NB4 (cell line): ENCODE data around the gene TSPAN15.
"Not testable (repeated sequence)": the region's sequence is repeated elsewhere in the genome, so short reads cannot be mapped to it uniquely, and the experiment has no call there.

ENCODE experiments used
- DNase-seq: peaks from one replicate; pipeline ENCODE4 v3.0.0; 2010; ENCODE audit warnings: low read depth
- H3K4me3 ChIP-seq: one replicate; pipeline ENCODE4 v1.5.1; 2011; ENCODE audit warnings: mild to moderate bottlenecking, low read depth, low read length, moderate library complexity
- MYC ChIP-seq: IDR thresholded peaks from 2 replicates; pipeline ENCODE4 v1.6.1; 2011; ENCODE audit warnings: low read depth, low read length
- POLR2A ChIP-seq: IDR thresholded peaks from 2 replicates; pipeline ENCODE4 v1.6.1; 2011; ENCODE audit warnings: mild to moderate bottlenecking; ENCODE audit not compliant: insufficient read length; ENCODE audit errors: extremely low read depth
- TF ChIP-seq, protein P1 (sequence below): IDR thresholded peaks from 2 replicates; pipeline ENCODE4 v1.6.1; 2011; ENCODE audit warnings: low read depth, low read length
- TF ChIP-seq, protein P2 (sequence below): IDR thresholded peaks from one replicate; pipeline ENCODE4 v1.5.1; 2012; ENCODE audit warnings: low read depth, low read length

Gene TSPAN15

GRCh38 chr10:69481305-69481704 lies 30.0 kb downstream of the TSPAN15 start:
- no peak for TF ChIP-seq POLR2A
- TF ChIP-seq, protein P1, sequence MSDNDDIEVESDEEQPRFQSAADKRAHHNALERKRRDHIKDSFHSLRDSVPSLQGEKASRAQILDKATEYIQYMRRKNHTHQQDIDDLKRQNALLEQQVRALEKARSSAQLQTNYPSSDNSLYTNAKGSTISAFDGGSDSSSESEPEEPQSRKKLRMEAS = no peak
- TF ChIP-seq, protein P2, sequence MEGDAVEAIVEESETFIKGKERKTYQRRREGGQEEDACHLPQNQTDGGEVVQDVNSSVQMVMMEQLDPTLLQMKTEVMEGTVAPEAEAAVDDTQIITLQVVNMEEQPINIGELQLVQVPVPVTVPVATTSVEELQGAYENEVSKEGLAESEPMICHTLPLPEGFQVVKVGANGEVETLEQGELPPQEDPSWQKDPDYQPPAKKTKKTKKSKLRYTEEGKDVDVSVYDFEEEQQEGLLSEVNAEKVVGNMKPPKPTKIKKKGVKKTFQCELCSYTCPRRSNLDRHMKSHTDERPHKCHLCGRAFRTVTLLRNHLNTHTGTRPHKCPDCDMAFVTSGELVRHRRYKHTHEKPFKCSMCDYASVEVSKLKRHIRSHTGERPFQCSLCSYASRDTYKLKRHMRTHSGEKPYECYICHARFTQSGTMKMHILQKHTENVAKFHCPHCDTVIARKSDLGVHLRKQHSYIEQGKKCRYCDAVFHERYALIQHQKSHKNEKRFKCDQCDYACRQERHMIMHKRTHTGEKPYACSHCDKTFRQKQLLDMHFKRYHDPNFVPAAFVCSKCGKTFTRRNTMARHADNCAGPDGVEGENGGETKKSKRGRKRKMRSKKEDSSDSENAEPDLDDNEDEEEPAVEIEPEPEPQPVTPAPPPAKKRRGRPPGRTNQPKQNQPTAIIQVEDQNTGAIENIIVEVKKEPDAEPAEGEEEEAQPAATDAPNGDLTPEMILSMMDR = no peak
- peak; percentile 30 for DNase-seq
- no peak overlapping the region for H3K4me3 ChIP-seq

DNA sequence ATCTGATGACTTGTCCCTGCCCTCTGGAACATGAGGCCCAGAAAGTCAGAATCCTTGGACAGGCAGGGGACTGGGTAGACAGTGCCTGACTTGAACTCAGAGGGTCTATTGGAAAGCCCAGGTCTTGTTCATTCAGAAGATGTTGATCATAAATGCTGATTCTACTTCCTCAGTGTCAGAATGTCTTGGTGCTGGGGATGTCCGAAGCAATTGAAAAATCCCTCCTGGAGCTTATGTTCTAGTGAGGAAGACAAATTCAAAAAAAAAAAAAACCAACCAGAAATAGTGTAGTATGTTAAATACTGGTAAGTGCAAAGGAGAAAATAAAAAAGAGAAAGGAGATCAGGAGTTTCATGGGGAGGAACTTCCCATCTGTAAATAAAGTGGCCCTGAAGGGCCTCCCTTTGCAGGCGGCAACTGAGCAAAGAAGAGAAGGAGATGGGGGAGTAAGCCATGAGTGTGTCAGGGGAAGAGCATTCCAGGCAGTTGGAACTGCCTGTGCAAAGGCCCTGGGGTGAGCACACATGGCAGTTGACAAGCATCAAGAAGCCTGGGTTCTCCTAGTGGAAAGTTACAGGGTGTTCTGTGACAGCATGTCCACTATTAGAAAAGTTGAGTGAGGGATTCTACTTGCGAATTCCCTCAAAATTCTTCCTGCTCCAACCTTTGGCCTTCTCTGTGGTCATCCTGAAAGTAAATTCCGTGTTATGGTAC lies 30.7 kb downstream of the TSPAN15 start:
- no peak for DNase-seq
- TF ChIP-seq, protein P1 = no peak
- TF ChIP-seq MYC (no peak), POLR2A (no peak)
- TF ChIP-seq, protein P2 = no peak
- no peak overlapping the region for H3K4me3 ChIP-seq

DNA sequence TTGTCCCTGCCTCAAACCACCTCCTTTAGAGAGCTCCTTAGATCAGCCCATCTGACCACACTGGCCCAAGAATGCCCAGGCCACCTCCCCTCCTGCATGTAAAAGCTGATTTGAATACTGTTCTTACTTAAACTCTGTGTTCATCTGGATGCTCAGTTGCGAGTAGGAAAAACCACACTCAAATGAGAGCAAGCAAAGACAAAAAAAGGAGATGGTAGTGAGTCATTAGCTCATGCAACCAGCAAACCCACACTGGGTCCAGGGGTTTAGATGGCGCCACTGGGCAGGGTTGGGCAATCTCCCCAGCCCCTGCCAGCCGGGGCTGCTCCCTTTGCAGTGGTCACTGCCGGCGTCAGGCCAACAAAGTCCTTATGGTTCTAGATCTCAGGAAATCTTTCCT lies 32.7 kb downstream of the TSPAN15 start:
- TF ChIP-seq, protein P1 = no peak
- no peak for TF ChIP-seq MYC
- TF ChIP-seq, protein P2 = no peak
- no peak overlapping the region for H3K4me3 ChIP-seq
- peak; percentile 75 for DNase-seq

DNA sequence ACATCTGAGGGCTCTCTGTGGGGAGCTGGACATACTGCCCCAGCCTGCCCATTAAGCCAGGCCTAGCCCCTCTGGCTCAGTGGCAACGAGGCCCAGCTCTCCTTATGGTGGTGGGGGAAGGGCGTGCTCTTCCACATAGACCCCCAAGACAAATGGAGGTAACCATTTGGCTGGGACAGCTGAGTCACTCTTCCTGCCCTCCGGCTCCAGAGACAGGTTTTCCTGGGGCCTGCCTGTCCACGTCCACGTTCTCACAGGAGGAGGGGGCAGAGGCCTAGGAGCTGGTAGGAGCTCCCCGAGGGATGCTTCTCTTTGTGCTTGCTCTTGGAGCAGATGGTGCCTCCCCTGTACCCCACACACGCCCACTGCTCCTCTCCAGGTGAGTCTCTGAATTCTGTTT lies 33.5 kb downstream of the TSPAN15 start:
- TF ChIP-seq, protein P2 = no peak
- no peak for TF ChIP-seq POLR2A
- TF ChIP-seq MYC = no peak
- TF ChIP-seq, protein P1 = no peak
- H3K4me3 ChIP-seq = no peak overlapping the region
- no peak for DNase-seq

DNA sequence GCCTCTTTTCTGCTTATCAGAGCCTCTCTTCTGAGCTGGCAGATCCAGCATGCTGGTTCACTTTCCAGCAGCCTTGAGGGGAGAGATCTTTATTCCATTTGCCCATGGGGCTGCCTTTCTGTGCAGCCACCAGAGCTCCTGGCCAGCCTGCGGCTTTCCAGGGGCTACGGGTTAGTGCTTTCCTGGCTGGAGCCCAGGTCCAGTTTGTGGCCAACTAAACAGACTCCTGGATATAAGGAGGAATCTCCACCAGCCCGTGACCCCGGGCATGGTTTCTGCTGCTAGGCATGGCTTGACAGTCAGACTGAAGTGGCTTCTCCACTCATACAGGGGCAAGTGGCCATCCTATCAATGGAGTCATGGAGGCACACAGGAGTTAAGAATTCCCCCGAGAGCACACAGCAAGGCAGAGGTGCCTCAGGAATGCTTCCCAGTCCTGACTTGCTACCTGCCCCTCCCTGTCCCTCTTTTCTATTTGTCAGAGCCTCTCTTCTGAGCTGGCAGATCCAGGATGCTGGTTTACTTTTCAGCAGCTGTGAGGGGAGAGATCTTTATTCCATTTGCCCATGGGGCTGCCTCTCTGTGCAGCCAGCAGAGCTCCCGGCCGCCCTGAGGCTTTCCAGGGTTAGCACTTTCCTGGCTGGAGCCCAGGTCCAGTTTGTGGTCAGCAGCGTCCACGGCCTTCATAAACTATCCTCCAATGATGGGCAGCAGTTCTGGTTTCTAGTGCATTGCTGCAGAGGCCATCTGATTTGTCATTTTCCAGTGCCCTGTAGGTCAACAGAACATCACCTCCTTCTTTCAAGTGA lies 35.9 kb downstream of the TSPAN15 start:
- DNase-seq = no peak
- H3K4me3 ChIP-seq = no peak overlapping the region
- TF ChIP-seq, protein P2 = no peak
- TF ChIP-seq POLR2A = no peak
- TF ChIP-seq, protein P1 = no peak
- TF ChIP-seq MYC = no peak

DNA sequence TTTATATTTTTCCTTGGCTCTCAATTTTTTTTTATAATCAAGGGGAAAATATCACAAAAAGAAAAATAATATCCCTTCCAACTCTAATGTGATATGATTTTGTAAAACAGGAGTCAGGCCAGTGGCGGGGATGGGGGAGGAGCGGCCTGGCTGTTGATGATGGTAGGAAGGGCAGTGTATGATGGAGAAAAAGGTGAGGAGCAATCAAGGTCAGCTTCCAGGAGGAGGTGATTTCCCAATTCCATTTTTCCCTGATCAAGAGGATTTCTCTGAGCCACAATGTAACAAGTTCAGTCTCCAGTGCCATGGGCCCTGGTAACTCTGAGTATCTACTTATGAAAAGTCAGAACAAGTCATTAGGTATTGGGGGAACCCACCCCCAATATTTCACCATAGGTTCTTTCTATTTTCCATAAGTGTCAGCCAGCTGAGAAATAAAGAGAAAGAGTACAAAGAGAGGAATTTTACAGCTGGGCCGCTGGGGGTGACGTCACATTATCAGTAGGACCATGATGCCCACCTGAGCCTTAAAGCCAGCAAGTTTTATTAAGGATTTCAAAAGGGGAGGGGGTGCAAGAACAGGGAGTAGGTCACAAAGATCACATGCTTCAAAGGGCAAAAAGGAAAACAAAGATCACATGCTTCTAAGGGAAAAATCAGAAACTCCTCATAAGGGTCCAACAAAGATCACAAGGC lies 37.0 kb downstream of the TSPAN15 start:
- not testable (repeated sequence) for H3K4me3 ChIP-seq, DNase-seq

GRCh38 chr10:69488856-69489255 lies 37.6 kb downstream of the TSPAN15 start:
- DNase-seq, H3K4me3 ChIP-seq: not testable (repeated sequence)
